ENCODE data around the gene ADAMTSL2.

ADAMTSL2 gene

DNA sequence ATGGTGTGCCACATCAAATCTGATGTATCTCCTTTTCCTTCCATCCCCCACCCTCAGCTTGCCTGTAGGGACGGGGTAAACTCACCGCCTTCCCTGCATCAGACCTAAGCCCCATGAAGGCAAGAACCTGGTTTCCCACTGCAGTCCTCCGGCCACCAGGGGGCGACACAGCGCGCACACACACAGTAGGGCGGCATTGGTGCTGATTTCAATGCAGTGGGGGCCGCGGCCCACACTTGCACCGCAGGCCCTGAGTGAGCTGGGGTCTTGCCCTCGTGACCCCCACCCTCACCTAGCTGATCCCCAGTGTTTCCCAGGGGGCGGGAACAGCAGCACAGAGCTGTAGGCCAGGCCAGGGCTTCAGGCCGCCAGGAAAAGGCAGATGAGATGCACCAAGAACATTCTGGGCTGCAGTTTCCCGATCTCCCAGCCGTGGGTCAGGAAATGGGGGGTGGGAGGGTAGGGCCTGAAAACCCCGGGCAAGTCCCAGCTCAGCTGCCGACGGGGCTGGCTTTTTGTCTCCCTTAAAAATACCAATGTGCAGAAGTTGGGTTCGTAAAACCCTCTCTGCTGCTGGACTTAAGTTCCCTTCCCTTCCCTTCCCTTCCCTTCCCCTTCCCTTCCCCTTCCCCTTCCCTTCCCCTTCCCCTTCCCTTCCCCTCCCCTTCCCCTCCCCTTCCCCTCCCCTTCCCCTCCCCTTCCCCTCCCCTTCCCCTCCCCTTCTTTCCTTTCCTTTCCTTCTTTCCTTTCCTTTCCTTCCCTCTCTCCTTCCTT lies 55.1 kb downstream of the ADAMTSL2 start:
- DNase-seq (ENCODE audit: low read depth, low spot score): no peak

DNA sequence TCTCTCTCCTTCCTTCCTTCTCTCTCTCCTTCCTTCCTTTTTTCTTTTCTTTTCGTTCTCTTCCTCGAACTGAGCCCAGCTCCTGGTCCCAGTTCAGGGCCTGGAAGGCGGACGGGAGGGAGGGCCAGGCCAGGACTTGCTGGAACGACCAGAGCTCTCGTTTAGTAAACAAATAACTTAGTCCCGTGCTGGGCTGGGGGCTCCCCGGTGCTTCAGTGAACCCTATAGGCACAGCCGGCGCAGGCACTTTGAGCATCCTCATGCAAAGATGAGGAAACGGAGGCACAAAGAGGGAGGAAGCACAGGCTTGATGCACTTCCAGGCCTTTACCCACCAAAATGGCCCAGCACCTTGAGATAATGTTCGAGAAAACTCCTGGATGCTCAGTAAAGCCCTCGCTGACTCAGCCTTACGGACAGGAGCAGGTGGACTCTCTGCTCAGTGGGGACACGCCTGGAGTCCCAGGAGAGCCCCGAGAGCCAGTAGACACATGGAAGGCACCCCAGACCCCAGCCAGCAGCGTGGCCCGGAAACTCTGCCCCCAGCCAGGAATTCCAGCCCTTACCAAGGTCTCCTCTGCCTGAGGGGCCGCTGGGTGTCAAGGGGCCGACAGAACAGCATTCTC lies 55.8 kb downstream of the ADAMTSL2 start:
- no peak for DNase-seq (ENCODE audit: low read depth, low spot score)

DNA sequence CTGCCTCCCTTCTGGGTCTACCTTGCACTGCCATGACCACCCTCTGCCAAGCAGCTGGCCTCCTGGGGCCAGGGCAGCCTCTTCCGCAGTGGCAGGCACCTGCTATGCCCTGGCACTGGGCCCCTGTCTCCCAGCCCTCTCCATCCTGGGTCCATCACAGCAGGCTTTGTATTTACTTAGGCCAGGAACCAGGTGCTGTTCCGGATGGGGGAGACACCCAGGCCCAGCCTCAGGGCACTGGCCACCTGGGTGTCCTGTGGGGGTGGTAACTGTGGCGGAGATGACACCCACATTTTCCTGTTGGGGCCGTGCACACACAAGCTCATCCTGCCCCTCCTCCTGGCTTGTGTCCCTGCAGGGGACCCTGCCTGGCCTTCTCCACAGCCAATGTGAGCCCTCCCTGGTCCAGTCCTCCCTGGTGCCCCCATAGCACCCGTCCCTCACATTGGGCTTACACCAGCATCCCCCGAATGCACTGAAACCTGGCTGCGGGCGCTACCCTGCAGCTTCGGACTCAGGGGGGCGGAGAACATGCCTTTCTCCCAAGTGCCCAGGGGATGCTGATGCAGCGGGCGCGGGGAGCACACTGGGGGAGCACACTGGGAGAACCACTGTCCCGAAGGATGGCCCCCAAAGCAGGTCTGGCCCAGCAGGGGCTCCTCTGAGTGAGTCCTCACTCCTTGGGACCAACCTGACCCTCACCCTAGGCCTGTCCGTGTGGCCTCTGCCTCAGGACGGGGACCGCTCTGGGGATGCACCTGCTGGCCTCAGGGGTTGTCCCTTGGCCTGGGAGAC lies 56.8 kb downstream of the ADAMTSL2 start:
- DNase-seq (ENCODE audit: low read depth, low spot score): no peak

DNA sequence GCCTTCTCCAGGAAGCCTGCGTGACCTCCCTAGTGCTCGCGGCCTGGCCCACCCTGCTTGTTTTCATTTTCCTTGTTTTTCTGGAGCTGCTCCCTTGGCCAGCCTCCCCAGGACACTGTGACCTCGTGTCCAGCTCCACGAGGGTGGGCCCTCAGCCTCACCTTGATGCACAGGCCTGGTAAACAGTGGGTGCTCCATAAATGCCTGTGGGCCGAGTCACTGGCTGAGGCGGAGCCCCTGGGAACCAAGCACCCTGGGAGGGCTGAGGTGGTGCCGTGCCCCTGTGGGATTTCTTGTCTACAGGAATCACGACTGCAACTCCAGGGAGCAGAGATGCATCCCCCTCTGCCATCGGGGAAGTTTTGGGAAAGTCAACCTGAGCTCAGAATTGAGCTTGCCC lies 57.5 kb downstream of the ADAMTSL2 start:
- DNase-seq (ENCODE audit: low read depth, low spot score): no peak

DNA sequence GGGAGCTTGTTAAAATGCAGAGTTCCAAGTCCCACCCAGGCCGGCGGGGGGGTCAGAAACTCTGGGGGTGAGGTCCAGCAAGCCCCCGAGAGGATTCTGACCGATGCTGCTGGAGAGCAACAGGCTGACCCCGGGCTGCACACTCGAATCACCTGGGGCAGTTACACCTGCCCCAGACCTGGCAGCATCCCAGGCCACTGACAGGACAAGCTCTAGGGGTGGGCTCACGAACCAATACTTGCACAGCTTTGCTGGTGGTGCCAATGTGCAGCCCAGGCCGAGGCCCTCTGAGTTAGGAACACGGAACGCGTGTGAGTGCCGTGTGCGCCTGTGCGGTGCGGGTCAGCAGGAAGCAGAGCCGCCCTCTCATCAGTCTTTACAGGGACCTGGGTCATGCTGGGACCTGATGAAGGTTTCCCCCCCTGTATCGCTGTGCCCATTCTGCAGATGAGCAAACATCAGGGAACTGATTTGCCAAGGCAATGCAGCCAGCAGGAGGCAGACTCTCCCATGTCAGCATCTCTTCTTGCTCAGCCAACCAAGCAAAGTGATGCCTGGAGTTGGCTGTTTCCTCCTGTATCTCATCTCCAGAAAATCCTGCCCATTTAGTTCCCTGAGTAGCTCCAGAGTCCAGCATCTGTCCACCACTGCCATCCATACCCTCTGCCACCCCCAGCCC lies 58.4 kb downstream of the ADAMTSL2 start:
- DNase-seq (ENCODE audit: low read depth, low spot score): no peak

DNA sequence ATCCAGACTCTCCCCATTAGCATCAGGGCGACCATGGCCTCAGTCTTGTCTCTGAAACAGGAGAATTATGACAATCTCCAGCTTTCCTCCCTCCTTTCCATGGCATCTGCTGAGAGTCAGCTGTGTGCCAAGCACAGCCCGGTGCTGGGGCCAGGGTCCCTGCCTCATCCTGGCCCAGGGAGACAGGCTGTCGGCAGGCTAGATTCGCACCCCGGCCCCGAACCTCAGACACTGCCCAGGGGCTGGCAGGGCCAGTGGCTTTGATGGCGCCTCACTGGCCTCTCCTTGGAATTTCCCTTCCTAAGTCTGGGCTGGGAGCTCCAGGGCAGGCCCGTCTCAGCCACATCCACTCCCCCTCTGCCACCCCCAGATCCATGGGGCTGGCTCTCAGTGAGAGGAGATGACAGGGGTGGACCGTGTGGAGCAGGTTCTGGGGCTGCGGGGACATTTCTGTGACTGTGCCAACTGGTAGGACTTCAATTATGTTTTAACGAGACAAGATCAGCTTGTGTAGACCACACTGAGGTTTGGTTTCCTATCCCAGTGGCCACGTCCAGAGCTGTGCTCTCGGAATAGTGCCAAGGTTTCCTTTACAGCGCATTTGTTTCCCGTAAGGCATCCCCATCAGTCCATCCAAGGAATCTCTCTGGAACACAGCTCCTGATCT lies 59.2 kb downstream of the ADAMTSL2 start:
- DNase-seq (ENCODE audit: low read depth, low spot score): no peak

- no peak for DNase-seq (ENCODE audit: low read depth, low spot score)
These were observed 59.8 kb downstream of the ADAMTSL2 start for GRCh38 chr9:133594310-133594709.

GRCh38 chr9:133595910-133596309 lies 61.4 kb downstream of the ADAMTSL2 start:
- no peak for DNase-seq (ENCODE audit: low read depth, low spot score)

GRCh38 chr9:133597316-133597957 lies 62.9 kb downstream of the ADAMTSL2 start:
- DNase-seq (ENCODE audit: low read depth, low spot score): no peak

- no peak for DNase-seq (ENCODE audit: low read depth, low spot score)
These were observed 64.5 kb downstream of the ADAMTSL2 start for GRCh38 chr9:133598978-133599377.

DNA sequence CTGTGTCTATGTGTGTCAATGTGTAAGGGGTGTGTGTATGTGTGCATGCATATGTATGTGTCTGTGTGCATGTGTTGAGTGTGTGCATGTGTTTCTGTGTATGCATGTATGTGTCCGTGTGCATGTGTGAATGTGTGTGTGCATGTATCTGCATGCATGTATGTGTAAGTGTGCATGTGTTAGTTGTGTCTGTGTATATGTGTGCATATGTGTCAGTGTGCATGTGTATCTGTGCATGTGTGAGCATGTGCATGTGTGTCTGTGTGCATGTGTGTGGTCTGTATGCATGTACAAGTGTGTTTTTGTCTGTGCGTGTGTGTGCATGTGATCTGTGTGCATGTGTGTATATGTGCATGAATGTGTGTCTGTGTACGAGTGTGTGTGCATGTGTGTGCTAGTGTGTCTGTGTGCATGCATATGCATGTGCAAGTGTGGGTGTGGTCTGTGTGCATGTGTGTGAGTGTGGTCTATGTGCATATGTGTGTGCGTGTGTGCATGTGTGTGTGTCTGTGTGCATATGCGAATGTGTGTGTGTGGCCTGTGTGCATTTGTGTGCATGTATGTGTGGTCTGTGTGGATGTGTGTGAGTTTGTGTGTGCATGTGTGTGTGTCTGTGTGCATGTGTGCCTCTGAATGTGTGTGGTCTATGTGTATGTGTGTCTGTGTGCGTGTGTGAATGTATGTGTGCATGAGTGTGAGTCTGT lies 65.1 kb downstream of the ADAMTSL2 start:
- DNase-seq (ENCODE audit: low read depth, low spot score): no peak

- DNase-seq (ENCODE audit: low read depth, low spot score): no peak
These were observed 66.2 kb downstream of the ADAMTSL2 start for GRCh38 chr9:133600739-133601138.

DNA sequence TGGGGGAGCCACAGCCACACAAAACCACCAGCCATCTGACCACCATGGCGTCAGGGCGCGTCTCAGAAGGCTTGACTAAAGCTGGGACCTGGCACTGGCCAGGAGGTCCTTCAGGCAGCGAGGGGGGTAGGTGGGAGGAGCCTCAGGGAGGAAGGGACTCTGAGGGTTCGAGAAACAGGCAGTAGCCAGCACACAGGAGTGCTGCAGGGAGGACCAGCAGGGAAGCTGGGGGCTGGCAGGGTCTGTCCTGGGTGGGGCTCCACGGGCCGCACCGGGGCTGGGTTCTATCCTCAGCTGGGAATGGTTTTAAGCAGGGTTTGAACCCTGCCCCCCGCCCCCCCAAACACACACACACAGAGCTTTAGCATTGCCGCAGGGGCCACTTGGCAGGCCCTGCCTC lies 67.2 kb downstream of the ADAMTSL2 start:
- no peak for DNase-seq (ENCODE audit: low read depth, low spot score)

GRCh38 chr9:133602277-133602676 lies 67.8 kb downstream of the ADAMTSL2 start:
- no peak for DNase-seq (ENCODE audit: low read depth, low spot score)

DNA sequence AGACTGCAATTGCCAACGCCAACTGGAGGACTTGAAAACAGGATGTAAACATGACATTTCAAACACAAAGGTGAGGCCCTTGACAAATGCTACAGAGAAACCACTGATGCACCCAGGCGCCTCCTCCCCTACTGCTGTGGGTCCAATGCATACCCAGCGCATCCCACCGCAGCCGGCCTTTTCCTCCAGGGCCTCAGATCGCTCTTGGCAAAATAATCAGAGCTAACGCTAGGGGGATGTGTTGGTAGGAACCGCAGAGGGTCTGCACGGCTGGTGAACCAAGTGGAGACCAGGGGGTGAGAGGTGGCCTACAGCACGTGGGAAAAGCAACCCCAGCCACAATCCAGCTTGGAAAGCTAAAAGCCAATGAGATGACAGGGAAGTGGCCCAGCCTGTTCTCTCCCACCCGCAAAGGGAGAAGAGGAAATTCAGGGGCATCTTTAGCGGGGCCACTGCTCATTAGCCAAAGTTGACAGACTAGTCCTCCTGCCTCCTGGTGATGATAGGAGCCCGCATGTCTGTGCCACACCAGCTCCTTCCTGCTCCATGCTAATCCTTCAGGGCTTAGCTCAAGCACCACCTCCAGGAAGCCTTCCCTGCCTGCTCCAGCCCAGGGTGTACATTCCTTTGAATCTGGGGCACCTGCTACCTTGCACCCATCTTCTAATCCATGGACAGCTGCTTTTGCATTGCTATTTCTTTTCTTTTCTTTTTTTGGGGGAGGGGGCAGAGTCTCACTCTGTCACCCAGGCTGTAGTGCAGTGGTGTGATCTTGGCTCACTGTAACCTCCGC lies 68.8 kb downstream of the ADAMTSL2 start:
- no peak for DNase-seq (ENCODE audit: low read depth, low spot score)

DNA sequence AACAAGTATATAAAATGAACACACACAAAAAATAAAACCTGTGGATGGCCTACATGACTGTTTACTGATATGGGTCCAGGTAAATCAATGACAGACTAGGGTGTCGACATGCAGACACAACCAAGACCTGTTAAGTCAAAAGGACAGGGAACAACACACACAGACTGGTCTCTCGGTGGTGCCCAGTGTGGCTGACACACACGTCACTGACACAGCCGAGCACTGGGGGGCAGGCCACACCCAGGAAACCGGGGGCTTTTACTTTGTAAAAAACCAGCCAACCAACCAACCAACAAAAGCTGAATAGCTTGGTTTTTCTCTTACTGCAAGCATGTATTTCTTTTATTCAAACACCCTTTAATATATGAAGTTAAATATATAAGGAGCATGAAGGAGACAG lies 69.7 kb downstream of the ADAMTSL2 start:
- DNase-seq (ENCODE audit: low read depth, low spot score): no peak

DNA sequence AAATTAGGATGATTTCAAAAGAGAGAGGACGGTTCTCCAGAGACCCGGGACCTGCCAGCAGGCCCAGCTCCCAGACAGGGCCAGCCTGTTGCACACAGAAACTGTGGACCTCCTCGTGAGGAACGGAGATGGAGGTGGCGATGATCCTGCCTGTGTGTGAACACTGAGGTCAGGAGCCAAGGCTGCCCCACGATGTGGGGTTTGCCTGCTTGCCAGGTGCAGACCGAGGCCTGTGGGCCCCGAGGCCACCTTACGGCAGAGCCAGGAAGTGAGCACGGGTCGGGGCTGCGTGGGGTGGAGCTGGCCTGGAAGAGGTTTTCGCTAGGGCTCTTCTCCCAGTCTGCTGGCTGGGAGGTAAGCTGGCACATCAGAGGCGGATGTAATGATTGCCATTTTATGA lies 70.4 kb downstream of the ADAMTSL2 start:
- no peak for DNase-seq (ENCODE audit: low read depth, low spot score)

DNA sequence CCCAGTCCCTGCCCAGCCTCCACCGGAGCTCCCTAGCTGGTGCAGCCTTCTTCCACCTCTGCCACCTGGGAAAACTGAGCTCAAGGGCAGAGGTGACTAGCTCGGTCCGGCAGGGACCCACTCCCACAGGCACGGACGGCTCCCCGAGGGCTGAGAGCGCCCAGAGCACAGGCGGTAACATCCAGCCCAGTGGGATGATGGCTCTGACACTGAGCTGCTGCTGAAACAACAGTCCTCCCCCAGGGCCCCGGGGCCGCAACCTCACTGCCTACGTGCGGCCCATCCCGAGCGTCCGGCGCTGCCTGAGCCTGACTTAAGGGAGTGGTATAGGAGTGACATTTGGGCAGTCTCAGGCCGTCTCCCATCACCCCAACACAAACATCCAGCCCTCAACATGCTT lies 70.9 kb downstream of the ADAMTSL2 start:
- no peak for DNase-seq (ENCODE audit: low read depth, low spot score)

- no peak for DNase-seq (ENCODE audit: low read depth, low spot score)
These were observed 71.6 kb downstream of the ADAMTSL2 start for GRCh38 chr9:133605856-133606707.
